ENCODE results near the gene CADM2.

DNA sequence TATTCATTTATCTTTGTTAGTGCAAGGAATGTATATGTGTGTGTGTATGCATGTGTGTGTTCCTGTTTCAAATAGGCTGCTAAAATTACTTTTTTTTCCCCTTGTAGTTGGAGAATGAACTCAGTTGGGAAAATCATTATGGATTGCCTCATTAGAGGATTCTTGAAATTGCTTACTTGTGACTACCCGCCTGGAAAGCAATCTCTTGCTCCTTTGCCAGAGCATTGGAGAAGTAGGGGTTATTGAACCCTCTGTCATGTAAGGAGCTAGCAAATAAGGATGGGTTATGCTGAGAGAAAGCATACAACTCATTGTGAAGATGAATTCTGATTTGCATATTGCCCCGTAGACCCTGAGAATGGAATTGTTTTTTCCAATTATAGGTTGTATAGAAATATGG, 474.5 kb downstream of the CADM2 start:
- TF ChIP-seq POLR2A (IDR thresholded peaks at IDR 0.05; ENCODE audit: low read length) (no peak), GATA1 (IDR thresholded peaks at IDR 0.05; ENCODE audit: low read depth, low read length) (no peak)

Data from erythroblast (primary cell).